Left kidney (tissue), 2 donors: ENCODE results near the gene ADAM12. TPM values are rescaled to one million over a fixed set of nuclear protein-coding genes. Genes with fewer than 3 reads are reported as not detected.

Experiments
- DNase-seq: peaks from one replicate; pipeline ENCODE4 v3.0.0-alpha.2; 2013
- polyA plus RNA-seq: library from polyadenylated mRNA; unstranded; fragments of 120-200 nt; gene quantifications from one replicate; pipeline ENCODE4 v1.2.1, GENCODE V29; 2013; ENCODE audit not compliant: insufficient read length

The ADAM12 gene
- polyA plus RNA-seq, 1 donor = 26.4 TPM

DNA sequence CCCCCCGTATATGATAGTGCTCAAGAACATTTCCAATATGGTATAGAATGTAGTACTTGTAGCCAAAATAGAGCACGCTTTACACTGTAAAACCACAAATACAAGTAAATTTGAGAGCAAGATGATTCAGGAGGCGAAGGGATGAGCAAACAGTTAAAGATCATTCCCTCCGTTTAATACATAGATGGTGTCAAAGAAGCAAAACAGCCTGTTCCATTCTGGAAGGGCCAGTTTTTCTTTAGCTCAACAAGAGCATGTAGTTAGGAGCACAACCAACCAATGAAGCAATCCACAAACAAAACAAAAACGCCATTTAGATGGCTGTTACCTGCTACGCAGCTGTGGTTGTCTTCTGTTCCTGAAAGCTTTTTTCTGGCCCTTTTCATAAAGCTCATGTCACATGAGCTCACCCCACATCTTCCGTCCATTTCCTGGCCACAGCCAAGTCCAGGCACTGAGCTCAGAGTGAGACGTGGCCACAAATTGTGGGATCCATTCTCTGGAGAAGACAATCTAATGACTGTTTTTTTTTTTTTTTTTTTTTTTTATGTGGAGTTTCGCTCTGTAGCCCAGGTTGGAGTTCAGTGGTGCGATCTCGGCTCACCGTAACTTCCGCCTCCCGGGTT lies 306.3 kb downstream of the ADAM12 start:
- DNase-seq = no peak

DNA sequence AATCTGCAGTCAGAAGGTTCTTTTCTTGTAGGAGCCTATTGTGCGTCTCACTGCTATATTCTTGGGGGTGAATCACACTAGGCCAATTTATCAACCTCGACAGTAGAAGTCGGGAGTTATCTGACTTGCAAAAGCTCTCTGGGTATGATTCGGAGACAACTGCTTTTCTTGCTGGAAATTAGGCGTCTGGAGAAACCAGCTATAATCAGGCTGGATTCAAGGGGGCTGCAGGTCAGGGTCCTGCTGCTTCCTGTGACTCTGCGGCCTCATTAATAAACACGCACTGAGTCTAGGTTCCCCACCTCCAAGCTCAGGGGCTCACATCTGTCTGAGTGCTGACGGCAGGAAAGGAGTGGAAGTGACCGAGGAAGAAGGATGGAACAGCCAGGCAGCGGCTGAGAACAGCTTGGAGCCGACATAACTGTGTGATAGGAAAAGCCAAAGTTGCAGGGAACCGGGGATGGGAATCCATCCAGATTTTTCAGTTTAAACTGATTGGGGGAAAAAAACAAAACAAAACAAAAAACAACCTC lies 307.3 kb downstream of the ADAM12 start:
- no peak for DNase-seq

DNA sequence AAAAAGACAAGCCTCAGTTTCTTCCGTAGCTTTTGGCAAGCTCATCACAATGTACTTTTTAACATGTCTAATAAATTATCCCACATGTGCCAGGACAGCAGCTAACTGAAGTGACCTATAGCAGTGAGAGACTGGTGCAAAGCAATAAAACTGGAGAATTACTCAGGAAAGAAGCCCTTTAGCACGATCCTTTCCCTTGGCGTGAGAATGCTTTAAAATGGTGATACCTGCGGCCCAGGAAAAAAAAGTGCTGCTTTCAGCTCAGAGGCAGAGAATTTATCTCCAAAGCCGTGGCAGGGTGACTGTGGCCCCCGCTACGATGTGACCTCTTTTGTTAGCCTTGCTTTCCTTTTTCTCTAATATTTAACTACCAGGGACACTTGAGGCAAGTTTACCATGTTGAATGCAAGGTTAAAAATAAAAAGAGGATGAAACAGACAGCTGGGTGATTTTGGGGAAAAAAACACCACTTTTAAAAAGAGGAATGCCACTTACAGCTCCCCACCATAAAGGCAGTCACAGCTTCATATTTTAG lies 307.9 kb downstream of the ADAM12 start:
- DNase-seq = no peak

DNA sequence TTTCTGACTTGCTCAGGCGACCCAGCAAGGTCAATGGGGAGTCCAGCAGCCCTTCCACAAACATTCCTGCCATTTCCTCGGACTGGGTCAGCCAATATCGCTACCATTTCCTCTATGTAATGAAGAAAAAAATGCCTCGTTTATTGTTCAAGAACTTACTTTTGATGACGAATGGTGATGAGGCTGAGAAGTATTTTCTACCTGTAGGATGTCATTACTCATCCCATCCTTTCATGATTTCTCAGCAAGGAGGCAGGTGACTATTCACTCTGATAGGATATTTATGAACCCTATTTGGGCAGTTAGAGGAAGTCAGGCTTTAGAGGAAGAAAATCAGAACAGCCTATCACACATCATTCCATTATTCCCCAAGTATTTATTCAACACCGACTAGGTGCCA lies 313.3 kb downstream of the ADAM12 start:
- DNase-seq = no peak

DNA sequence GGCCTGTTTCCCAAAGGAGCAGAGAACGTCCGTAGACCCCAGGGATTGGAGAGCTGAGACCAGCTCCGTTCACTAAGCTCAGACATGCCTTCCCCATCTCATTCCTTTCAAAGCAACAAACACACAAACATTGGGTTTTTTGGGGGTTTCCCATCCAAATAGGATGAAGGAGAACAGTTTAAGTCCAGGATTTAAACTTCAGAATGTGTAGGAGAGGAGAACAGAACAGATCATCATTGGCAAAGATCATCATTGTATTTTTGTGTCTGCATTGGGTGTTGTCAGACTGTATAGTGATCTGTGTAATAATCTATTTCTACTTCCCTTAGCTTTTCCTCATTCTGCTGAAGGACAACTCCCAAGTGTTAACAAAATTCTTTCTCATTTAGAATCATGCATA lies 314.0 kb downstream of the ADAM12 start:
- no peak for DNase-seq

DNA sequence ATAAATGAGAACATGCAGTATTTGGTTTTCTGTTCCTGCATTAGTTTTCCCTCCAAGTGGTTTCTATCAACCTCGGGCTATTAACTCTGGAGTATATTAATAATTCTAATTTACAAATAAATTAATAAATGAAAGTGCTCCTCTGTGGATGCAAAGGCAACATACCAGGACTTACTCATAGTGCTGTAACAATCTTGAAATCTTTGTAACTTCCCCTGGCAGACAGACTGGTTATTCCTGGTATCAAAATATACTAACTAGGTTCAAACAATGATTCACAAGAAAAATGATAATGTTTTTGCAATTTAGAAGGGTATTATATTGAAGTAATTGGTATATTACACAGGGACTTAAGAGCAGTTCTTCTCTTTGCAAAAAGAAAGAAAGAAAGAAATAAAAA lies 314.7 kb downstream of the ADAM12 start:
- DNase-seq = no peak

DNA sequence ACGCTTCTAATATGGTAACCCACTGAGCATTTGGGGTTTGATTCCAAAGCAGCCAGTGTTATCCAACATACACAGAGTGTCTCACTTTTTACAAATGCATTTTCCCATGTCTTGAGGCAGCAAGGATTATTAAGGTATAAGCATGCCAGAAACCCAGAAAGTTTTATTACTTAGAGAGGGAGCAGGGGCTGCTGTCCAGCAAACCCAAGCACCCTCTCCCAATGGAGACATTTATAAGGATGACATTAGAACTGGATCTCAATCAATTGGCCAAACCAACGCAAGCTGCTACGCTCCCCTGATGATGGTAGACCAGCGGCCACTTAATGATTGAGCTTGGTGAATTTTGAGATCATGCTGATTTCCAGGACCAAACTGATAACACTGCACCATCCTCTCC lies 315.7 kb downstream of the ADAM12 start:
- DNase-seq = no peak

DNA sequence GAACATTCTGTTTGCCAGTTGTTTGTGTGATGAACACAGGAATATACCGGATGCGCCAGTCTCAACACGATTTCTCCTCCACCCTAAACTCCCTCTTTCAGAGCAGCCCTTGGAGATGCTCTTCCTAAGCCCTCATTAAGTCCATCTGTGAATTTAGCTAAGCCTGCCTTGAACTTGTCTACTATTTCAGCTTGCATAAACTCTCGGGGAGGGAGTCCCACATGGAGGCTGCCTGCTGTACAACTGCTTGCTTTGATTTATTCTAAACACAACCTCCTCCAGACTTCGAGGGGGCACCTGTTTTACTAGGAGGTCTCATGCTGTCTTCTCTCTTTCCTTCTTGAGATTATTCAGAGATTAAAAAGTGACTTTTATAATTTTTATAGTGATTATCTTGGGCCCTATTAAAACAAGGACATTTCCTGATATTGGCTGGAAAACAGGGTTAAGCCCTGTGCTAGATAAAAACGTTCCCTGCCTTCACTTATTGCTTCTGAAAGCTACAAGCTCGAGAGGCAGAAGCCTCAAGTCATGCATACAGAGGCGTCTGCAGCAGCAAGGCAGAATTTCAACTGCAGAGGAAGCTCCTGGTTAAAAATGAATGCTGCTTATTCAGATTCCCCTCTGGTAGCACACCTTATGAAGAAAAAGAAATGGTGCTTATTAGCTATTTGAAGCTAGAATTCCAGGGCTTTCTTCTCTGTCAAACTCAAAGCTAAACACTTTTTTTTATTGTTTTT lies 317.6 kb downstream of the ADAM12 start:
- no peak for DNase-seq

DNA sequence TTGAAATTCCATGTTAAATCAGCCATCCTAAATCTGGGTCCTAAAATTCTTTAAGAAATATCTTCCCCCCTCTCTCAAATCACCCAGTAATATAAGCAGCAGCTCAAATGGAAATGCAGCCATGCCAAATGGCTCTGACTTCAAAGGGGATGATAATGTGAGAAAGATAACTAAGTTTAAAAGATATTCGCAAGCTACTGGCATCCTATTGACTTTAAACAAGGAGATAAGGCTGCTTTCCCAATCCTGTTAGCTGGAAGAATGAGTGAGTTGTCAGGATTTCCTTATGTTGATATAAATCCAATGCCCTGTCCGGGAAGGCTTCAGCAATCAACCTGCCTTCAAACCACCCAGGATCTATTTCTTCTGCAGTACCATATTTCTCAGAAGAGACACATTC lies 320.0 kb downstream of the ADAM12 start:
- DNase-seq = no peak

DNA sequence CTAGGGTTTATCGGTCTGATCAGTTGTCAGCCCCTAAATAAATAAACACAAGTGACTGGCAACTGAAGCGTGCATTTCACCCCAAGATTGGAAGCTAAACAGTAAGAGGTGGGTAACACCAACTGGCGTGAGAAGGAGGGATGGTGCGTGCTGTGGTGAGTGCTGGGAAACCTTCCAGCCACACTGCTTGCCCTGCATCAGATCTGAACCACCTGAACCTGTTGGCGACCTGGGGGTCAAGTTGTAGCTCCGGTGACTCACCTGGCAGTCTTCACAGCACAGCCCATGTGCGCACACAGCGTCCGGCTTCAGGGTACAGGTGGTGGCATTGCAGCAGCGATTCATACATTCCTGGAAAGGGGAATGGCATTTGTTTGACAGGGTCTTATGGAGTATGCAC lies 321.8 kb downstream of the ADAM12 start:
- no peak for DNase-seq

DNA sequence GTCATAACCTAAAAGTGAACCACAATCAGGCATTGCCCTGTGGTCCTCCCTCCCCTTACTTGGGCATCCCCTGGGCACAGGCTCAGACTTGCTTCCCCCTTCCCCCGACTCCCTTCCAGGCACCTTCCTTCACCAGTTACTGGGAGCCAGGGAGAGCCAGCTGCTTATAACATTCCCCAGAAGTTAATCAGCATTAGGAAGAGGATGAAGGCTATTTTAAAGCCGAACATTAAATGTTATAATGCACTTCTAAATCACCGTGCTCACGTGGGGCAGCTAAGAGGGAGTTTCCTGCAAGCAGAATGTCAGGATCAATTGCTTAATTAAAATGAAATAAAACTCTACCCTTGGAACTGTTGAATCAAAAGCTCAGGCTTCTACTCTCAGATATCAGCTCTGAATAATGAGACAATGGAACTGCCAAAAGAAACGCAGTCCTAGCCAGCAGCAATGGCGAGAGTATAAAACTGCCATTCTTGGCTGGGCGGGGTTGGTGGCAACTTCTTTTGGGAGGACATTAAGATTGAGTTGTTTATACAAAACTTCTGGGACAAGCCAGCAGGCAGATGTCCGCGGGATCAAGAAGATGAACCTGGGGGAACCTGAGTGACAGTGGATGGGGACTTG lies 322.4 kb downstream of the ADAM12 start:
- no peak for DNase-seq

DNA sequence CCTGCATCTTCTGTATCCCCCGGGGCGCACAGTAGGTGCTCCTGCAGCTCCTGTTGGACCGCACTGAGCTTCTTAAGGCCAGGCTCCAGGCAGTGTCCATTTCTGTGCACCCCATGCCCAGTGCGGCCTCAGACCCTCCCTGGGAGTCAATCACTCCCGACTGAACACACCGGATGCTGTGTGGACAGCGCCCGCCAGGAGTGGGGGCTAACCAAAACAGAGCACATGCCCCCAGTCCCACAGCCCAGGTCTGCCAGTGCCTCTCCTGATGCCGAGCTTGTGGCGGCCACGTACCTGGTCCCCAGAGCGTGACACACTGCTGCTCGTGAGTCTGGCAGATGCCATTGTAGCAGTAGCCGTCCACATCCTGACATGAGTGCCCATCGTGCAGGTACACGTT lies 323.8 kb downstream of the ADAM12 start:
- DNase-seq = no peak

DNA sequence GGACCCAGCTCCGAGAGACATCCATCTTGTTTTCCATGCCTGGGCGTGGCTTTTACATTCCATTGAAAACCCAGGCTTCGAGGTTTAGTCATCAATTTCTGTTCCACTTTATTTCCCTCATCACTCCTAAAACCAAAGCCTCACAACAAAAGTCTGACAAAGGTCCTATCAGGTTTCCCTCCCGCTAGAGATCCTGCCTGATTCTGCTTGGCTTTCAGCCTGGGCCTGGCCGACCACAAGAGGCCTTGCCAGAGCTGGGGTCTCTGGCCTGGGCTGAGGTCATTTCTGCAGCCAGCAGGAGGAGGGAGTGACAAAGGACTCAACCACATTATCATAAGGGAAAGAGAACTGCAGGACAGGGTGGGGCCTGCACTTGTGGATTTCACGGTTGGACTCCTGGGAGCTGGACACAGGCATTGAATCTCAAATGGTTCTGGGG lies 324.9 kb downstream of the ADAM12 start:
- DNase-seq = no peak

DNA sequence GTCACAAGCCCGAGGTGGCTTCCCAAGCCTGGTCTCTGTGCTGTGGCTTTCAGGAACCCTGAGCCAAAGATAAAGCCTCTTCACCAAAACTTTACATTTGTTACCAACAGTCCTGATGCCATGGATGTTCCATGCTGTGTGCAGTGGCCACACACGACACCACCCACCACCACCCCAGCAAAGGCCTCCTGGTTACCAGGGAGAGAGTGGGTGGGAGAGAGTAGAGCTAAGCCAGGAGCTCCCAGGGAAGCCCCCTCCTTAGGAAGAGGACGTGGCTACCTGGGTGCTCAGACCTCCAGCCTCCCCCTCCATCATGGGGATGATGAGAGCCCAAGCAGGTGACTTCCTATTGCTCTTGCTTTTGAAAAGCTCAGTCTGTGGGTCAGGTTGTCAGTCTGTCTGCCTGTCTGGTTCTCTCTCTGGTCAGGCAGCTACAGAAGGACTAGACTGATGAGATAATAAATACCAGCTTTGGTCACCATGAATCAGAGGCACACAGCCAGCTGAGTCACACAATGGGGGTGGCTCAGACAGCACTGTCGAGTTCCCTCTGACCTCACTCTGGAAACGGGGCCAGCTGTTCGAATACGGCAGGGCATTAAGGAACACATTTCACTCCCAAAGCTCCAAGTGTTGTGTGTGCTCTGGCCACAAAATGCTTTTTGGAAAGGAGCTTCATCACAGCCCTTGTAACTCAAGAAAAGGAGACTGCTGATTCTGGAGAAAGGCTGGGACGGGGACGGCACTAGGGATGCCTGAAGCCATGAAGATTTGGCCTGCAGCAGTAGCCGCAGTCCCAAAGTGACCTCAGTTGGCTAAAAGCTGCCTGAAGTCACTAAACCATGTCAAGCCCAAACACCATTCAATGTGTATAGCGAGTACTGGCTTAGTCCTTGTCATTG lies 325.9 kb downstream of the ADAM12 start:
- no peak for DNase-seq

DNA sequence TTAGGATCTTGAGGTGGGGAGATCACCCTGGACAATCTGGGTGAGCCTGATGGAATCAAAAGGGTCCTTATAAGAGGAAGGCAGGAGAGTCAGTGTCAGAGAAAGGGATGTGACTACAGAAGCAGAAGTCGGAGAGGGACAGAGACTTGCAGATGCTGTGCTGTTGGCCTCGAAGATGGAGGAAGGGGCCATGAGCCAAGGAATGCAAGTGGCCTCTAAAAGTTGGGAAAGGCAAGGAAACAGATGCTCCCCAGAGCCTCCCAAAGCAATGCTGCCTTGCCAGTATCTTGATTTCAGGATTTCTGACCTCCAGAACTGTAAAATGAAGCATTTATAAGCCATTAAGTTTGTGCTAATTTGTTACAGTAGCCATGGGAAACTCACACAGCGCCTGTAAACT lies 326.8 kb downstream of the ADAM12 start:
- DNase-seq = no peak

DNA sequence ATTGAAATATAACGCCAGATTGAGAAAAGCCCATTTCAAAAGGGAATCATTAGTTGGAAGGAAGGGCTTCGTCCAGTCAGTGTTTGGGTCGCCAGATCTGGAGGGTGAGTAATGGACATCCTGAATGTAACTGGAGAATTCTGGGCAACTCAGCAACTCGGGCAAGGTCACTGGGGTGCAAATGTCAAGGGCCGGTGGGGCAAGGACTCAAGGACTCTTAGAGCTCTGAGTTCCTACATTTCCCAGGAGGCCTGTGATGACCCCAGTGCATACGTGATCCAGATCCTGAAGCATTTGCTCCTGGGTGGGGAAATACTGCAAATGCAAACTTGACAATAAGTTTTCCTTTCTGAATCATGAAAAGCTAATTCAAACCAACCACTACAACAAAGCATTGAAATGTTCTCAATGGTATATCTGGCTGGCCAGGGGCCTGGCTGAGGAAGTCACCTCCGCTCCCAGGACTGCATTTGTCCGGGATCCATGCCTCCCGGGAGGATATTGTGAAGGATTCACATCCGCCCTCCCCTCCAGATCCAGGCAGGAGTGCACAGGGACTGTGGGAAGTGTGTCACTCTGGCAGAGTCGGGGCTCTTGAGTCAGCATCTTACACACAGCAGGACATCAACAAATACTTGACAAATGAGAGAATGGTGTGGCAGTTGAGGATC lies 327.9 kb downstream of the ADAM12 start:
- DNase-seq = no peak

DNA sequence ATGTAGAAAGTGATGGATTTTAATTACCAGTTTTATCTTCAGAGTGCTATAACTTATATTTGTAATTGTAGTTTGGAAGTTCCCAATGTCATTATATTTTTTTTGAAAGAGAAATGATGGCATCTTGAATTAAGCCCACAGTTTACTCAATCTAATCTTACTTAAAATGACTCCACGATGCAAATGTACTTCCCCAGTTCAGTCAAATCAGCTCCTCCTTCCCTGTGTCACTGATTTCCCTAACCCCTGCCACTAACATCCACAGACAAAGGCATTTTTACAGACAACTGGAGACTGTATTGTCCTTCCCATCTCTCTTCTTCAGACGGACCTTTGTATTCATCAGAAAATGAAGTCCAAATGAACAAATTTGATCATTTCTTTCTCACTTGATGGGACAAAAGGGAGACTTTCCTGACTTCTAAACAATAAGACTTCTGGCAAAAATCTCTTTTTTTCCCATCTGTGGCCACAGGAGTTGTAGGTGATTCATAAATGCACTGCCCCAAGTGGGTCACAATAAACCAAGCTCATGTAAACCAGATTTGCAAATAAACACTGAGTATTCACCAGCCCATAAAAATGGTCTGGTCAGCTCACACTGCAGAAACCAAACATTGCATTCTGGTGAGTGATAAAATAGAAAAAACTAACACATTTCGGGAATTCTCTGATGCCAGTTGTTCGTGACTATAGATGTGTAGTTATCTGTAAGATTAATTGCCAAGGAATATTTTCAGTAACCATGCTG lies 329.0 kb downstream of the ADAM12 start:
- DNase-seq = no peak

DNA sequence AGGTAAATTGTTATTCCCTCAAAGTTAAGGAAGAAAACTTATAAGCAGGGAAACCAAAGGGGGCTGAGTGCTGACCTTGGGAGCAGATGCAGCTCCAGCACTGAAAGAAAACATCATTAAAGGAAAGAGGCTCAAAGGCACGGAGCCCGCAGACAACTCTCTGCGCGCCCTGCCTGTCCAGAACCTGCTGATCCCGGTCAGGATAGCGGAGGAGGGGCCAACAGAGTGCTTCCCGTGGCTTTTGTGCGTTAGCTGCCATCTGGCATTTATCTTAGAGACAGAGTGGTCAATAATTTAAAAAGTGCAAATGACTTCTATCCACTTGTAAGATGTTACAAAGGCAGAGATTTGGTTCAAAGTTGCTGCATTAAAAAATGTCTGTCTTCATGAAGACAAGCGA lies 329.8 kb downstream of the ADAM12 start:
- no peak for DNase-seq

DNA sequence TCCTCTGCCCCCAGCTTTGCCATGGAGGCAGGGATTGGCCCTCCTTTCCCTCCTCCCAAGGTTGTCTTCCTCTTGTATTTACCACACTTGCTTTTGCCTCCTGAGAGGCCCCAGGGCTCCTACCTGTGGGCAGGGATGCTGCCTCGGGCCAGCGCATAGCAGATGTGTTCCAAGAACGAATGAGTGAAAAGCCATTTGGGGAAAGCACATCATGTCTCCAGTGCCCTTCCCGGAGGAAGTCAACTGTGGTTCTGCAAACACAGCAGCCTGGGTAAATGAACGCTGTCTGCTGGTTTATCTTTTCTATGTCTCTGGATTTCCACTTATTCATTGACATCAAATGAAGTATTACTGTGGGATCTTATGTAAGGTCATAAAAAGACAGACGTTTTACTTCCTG lies 330.2 kb downstream of the ADAM12 start:
- no peak for DNase-seq

DNA sequence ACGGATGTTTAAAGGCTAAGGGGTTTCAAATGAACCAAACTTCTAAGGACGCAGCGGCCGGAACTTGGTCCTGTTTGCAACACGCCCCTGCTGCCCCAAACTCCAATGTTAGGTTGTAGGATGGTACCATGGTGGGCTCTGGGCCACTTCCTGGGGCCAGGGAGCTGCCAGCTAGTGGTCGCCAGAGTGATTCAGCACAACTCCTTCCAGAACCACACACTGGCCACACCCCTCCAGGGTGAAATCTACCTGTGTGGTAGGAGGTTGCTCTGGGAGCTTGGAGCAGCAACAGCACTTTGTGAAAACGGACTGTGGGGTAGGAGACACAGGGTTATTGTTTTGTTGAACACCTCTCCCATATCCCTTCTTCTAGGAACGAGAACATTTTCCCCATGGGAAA lies 330.8 kb downstream of the ADAM12 start:
- no peak for DNase-seq

DNA sequence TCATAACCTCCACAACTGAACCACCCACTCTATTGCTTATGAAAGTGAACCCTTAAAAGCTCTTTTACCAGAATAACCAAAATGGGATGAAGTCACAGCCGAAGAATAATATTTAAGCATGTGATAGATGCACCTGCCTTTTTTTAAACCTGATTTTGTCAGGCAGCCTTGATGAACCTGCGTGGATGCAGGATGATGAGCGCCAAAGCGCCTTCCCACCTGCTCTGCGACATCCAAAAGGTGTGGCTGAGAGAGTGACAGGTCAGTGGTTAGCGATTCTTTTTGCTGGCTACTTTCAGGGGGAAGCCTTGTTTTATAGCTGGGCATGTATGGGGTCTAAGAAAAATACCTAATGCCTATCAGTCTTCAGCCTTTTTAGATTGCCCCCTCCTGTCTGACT lies 334.1 kb downstream of the ADAM12 start:
- no peak for DNase-seq
